ENCODE data around the gene ITPR1.

Gene ITPR1

DNA sequence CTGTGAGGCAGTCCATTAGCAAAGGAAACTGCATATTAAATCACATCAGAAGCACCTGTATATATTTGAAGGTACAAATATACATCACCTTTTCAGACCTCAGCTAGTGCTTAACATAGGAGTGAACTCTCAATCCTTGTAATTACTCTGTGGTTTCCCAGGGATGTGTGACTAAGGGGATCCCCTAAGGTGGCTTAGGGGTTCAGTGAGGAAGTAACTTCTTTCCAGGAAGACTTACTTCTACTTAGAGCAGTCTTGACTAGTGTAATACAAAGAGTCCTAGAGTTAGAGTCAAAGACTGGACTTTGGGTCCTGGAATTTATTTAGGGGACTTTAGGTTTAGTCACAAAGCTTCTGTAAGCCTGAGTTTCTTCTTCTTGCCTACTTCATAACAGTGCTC lies 17.3 kb upstream of the ITPR1 start:
- Histone ChIP-seq H3K36me3 (no peaks in the 10 kb centered on the region), H3K9me3 (no peaks in the 10 kb centered on the region), H3K27me3 (no peaks in the 10 kb centered on the region), H3K4me1 (no peaks in the 10 kb centered on the region), H3K4me3 (ENCODE audit: low read depth, low read length) (no peak overlapping the region)
- TF ChIP-seq, protein P1, sequence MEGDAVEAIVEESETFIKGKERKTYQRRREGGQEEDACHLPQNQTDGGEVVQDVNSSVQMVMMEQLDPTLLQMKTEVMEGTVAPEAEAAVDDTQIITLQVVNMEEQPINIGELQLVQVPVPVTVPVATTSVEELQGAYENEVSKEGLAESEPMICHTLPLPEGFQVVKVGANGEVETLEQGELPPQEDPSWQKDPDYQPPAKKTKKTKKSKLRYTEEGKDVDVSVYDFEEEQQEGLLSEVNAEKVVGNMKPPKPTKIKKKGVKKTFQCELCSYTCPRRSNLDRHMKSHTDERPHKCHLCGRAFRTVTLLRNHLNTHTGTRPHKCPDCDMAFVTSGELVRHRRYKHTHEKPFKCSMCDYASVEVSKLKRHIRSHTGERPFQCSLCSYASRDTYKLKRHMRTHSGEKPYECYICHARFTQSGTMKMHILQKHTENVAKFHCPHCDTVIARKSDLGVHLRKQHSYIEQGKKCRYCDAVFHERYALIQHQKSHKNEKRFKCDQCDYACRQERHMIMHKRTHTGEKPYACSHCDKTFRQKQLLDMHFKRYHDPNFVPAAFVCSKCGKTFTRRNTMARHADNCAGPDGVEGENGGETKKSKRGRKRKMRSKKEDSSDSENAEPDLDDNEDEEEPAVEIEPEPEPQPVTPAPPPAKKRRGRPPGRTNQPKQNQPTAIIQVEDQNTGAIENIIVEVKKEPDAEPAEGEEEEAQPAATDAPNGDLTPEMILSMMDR (IDR thresholded peaks at IDR 0.05; ENCODE audit: low read depth, low read length) = no peak
- no peak for DNase-seq

DNA sequence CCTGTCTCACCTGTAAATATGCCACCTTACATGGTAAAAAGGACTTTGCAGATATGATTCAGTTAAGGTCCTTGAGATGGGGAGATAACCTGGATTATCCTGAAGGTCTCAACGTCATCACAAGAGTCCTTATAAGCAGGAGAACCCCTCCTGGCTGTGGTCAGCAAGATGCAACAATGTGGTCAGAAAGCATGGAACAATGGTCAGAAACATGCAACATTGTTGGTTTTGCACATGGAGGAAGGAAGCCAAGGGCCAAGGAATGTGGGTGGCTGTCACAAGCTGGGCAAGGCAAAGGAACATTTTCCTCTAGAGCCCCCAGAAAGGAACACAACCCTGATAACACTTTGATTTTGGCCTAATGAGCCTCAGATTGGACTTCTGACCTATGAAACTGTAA lies 16.7 kb upstream of the ITPR1 start:
- H3K27me3 ChIP-seq = no peaks in the 10 kb centered on the region
- DNase-seq = no peak

DNA sequence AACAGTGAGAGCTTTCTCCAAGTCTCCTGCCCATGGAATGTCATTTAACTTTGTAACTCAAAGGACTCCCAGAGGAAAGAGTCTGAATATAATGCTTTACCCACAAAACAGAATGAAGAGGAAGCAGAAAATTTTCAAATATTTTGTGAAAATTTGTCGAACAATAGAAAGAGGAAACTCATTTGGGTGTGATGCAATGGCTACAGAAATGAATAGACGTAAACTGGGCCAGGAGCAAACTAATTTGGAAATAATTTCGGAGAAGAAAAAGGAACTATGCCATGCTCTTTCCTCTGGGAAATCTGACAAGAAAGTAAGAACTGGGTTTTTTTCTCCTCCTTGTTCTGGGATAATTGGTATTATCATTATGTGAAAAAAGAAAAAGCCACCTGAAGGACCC lies 14.9 kb upstream of the ITPR1 start:
- Histone ChIP-seq H3K9me3 (no peaks in the 10 kb centered on the region), H3K27me3 (no peaks in the 10 kb centered on the region), H3K4me3 (ENCODE audit: low read depth, low read length) (no peak overlapping the region), H3K36me3 (no peaks in the 10 kb centered on the region), H3K4me1 (no peaks in the 10 kb centered on the region)
- TF ChIP-seq, protein P1 (IDR thresholded peaks at IDR 0.05; ENCODE audit: low read depth, low read length) = no peak
- DNase-seq = no peak

More for the DNA sequence above, 16.7 kb upstream of the ITPR1 start:
- H3K4me1 ChIP-seq = no peaks in the 10 kb centered on the region
- H3K36me3 ChIP-seq = no peaks in the 10 kb centered on the region
- no peaks in the 10 kb centered on the region for H3K9me3 ChIP-seq
- TF ChIP-seq, protein P1 (IDR thresholded peaks at IDR 0.05; ENCODE audit: low read depth, low read length) = no peak
- H3K4me3 ChIP-seq (ENCODE audit: low read depth, low read length) = no peak overlapping the region

DNA sequence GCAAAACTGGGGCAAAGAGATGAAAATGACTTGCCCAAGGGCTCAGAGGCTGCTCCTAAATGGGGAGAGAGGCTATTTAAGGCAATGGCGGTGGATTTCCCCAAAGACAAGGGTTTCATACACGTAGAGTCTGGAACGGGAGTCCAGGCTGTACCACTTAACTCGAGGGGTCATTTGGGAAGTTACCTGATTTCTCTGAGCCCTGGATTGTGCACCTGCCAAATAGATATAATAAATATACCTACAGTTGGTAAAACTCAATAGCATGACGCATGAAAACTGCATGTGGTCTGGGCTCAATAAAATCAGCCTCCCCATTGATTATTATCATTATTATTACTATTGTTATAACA lies 1.3 kb upstream of the ITPR1 start:
- H3K4me3 ChIP-seq (ENCODE audit: low read depth, low read length) = peak overlapping the region; percentile 81
- H3K36me3 ChIP-seq = no peaks in the 10 kb centered on the region; the same call in 1 of the 2 replicates
- H3K9me3 ChIP-seq = no peaks in the 10 kb centered on the region
- H3K27me3 ChIP-seq = no peaks in the 10 kb centered on the region
- TF ChIP-seq, protein P1 (IDR thresholded peaks at IDR 0.05; ENCODE audit: low read depth, low read length) = no peak
- no peak for DNase-seq
- H3K4me1 ChIP-seq = no peaks in the 10 kb centered on the region

DNA sequence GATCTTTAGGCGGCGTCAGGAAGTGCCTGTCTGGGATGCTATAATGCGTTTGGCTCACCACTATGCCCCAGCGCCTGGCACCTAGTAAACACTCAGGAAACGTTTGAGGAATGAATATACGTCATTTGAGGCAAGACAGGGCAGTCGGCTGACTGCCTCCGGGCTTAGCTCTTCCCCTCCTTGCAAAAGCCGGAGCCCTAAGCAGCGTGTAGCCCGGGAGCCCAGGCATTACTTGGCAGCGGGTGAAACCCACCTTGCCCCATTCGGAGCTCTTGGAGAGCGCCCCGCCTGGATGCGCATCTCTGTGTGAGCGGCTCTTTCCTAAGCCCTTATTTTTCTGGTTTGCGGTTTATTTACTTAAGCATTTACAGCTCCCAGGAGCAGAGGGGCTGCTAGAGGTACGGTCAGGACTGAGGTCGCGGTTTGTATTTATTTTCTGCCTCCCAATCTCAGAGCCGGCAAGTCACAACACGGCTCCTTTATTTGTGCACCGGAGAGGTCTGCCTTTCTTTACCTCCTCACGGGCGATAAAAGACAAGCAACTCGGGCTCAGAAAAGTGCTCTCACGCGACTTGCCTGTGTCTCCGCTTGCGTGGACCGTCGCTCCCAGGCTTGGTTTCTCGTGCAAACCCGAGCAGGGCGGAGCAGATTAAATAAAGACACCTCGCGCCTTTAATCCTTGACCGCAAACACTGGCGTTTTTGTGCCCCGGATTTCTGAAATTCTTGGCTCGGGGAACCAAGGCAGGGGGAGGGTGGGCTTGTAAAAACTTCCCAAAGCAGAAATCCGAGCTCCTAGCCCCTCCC lies 737 bp upstream of the ITPR1 start:
- DNase-seq = peak; percentile 57
- Histone ChIP-seq H3K9me3 (no peaks in the 10 kb centered on the region), H3K4me3 (ENCODE audit: low read depth, low read length) (peak overlapping the region; percentile 81)

More for the DNA sequence above, 737 bp upstream of the ITPR1 start:
- no peaks in the 10 kb centered on the region; the same call in none of the 2 replicates for H3K36me3 ChIP-seq
- H3K4me1 ChIP-seq = no peaks in the 10 kb centered on the region
- TF ChIP-seq, protein P1 (IDR thresholded peaks at IDR 0.05; ENCODE audit: low read depth, low read length) = no peak
- no peaks in the 10 kb centered on the region for H3K27me3 ChIP-seq
